GM12892 (cell line): ENCODE measurements around the gene PRELID3B.

Source experiments
- DNase-seq: peaks from one replicate; pipeline ENCODE4 v3.0.0; 2011; ENCODE audit not compliant: insufficient read length
- FAIRE-seq: peaks from 2 replicates; lab custom pipeline; 2011; peaks lifted over from hg19 to GRCh38; lab: Jason Lieb, UNC
- POLR2A ChIP-seq: IDR thresholded peaks from 2 replicates; pipeline ENCODE4 v1.6.1; 2011; ENCODE audit warnings: low read depth, low read length, control low read depth
- POLR2AphosphoS5 ChIP-seq: IDR thresholded peaks from 2 replicates; pipeline ENCODE4 v1.6.1; 2011; ENCODE audit warnings: low read depth, low read length, control low read depth
- TAF1 ChIP-seq: IDR thresholded peaks from 2 replicates; pipeline ENCODE4 v1.6.1; 2011; ENCODE audit warnings: low read depth, mild to moderate bottlenecking, control low read depth, low read length, borderline replicate concordance

Gene PRELID3B

GRCh38 chr20:58996226-58996611 lies 46.4 kb downstream of the PRELID3B start:
- TF ChIP-seq POLR2A (no peak), POLR2AphosphoS5 (peak; percentile 64)
- no peak for FAIRE-seq
- no peak for DNase-seq

- DNase-seq (no peak), FAIRE-seq (no peak)
- TF ChIP-seq POLR2AphosphoS5 (peak; percentile 62), POLR2A (peak; percentile 17; the same call in 1 of the 2 replicates), TAF1 (no peak)
These were observed 46.9 kb downstream of the PRELID3B start for GRCh38 chr20:58995461-58996225.

- no peak for DNase-seq
- TF ChIP-seq POLR2AphosphoS5 (no peak), TAF1 (no peak), POLR2A (no peak)
- FAIRE-seq, result no peak
These were observed 48.0 kb downstream of the PRELID3B start for GRCh38 chr20:58994390-58995159.

GRCh38 chr20:58993332-58994248 lies 49.0 kb downstream of the PRELID3B start:
- FAIRE-seq (peak; percentile 50), DNase-seq (no peak)
- TF ChIP-seq POLR2A, result 0 out of 2 replicates have a peak, but pooled peaks have one; percentile 38
- peak; percentile 60 for TF ChIP-seq POLR2AphosphoS5
- TF ChIP-seq TAF1, result no peak

GRCh38 chr20:58992911-58993310 lies 49.7 kb downstream of the PRELID3B start:
- FAIRE-seq, result no peak
- TF ChIP-seq TAF1, result no peak
- TF ChIP-seq POLR2A, result no peak
- no peak for TF ChIP-seq POLR2AphosphoS5
- DNase-seq, result no peak

- no peak for FAIRE-seq
- no peak for DNase-seq
- no peak for TF ChIP-seq TAF1
- no peak; the same call in 1 of the 2 replicates for TF ChIP-seq POLR2A
- TF ChIP-seq POLR2AphosphoS5, result no peak
These were observed 50.9 kb downstream of the PRELID3B start for GRCh38 chr20:58991715-58992114.

- DNase-seq (no peak), FAIRE-seq (no peak)
- TF ChIP-seq POLR2AphosphoS5 (no peak), POLR2A (no peak), TAF1 (no peak)
These were observed 51.7 kb downstream of the PRELID3B start for GRCh38 chr20:58990651-58991445.

- FAIRE-seq (no peak), DNase-seq (no peak)
- TF ChIP-seq TAF1 (no peak), POLR2AphosphoS5 (no peak), POLR2A (no peak)
These were observed 53.4 kb downstream of the PRELID3B start for GRCh38 chr20:58989196-58989595.

GRCh38 chr20:58988565-58988882 lies 54.1 kb downstream of the PRELID3B start:
- DNase-seq (no peak), FAIRE-seq (no peak)
- TF ChIP-seq TAF1 (no peak), POLR2A (no peak), POLR2AphosphoS5 (no peak)

- DNase-seq (no peak), FAIRE-seq (no peak)
- TF ChIP-seq POLR2AphosphoS5, result no peak
- TF ChIP-seq POLR2A, result no peak
- no peak for TF ChIP-seq TAF1
These were observed 54.6 kb downstream of the PRELID3B start for GRCh38 chr20:58987790-58988564.
